ENCODE measurements around the gene TNXB.
"Not testable (repeated sequence)": the region's sequence is repeated elsewhere in the genome, so short reads cannot be mapped to it uniquely, and the experiment has no call there.

TNXB gene

DNA sequence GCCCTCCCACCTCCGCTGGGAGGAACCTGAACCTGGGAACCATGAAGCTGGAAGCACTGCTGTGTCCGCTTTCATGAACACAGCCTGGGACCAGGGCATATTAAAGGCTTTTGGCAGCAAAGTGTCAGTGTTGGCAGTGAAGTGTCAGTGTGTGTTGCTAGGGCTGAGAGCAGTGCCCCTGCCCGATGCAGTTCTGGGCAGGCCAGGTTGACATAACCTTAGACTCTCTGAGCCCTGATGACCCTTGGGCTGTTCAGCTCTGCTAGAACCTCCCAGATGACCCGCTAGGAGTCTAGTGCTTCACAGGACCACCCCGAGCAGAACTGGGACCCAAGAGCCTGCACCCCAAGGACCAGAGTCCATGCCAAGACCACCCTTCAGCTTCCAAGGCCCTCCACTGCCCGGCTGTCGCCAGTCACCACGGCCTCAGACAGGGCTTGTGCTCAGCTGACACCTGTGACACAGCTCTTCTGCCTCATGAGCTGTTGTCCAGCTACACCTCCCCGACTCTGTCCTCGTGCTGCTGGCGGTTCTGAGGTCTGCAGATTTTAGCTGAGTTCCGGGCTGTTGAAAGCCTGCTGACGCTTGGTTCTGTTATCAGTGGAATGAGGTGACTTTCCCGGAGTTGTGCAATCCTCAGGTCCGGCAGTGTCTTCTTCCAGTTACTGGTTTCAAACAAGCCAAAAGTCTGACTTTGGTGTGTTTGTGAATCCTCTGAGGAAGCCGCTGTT is 73.7 kb downstream of the TNXB start:
- not testable (repeated sequence) for H3K36me3 ChIP-seq (ENCODE audit: insufficient read depth, low read length); DNase-seq (ENCODE audit: low read depth, low spot score); H3K27ac ChIP-seq; H3K4me3 ChIP-seq; H3K9ac ChIP-seq (ENCODE audit: insufficient read length); H3K9me3 ChIP-seq (ENCODE audit: low read depth, low read length)

DNA sequence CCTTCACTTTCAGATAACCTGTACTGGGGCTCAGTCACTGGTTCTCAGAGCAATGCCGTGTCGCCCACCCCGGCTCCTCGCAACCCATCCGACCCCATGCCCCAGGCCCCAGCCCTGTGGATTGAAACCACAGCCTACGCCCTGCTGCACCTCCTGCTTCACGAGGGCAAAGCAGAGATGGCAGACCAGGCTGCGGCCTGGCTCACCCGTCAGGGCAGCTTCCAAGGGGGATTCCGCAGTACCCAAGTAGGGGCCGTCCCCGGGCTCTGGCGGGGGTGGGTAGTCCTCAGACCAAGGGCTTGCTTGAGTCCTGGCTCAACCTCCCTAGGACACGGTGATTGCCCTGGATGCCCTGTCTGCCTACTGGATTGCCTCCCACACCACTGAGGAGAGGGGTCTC is 79.6 kb downstream of the TNXB start:
- H3K9me3 ChIP-seq (ENCODE audit: low read depth, low read length); H3K27ac ChIP-seq; H3K4me3 ChIP-seq; DNase-seq (ENCODE audit: low read depth, low spot score); H3K36me3 ChIP-seq (ENCODE audit: insufficient read depth, low read length); H3K9ac ChIP-seq (ENCODE audit: insufficient read length): not testable (repeated sequence)

DNA sequence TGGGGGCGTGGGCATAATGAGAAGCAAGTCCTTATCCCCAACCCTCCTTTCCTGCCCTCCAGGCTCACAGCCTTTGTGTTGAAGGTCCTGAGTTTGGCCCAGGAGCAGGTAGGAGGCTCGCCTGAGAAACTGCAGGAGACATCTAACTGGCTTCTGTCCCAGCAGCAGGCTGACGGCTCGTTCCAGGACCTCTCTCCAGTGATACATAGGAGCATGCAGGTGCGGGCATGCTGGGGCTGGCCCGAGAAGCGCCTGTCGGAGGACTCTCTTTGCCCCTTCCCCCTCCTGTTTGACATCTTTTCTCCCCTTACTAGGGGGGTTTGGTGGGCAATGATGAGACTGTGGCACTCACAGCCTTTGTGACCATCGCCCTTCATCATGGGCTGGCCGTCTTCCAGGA is 80.5 kb downstream of the TNXB start:
- H3K9me3 ChIP-seq (ENCODE audit: low read depth, low read length) = not testable (repeated sequence)

DNA sequence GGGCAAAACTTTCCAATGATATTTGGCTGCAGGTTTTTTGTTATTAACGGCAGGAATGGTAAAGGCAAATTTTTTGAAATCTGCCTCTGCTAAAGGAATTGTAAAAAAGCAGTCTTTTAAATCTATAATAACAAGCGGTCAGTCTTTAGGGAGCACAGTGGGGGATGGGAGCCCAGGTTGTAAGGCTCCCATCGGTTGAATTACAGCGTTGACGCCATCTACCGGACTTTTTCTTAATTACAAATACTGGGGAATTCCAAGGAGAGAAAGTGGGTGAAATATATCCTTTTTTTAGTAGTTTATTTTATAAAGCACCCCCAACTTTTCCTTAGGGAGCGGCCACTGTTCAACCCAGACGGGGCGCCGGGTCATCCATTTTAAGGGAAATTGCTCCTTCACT is 87.0 kb downstream of the TNXB start:
- not testable (repeated sequence) for H3K4me3 ChIP-seq; H3K27ac ChIP-seq; DNase-seq (ENCODE audit: low read depth, low spot score); H3K9ac ChIP-seq (ENCODE audit: insufficient read length); H3K36me3 ChIP-seq (ENCODE audit: insufficient read depth, low read length); H3K9me3 ChIP-seq (ENCODE audit: low read depth, low read length)

More for the DNA sequence above, 80.5 kb downstream of the TNXB start:
- DNase-seq (ENCODE audit: low read depth, low spot score); H3K4me3 ChIP-seq; H3K36me3 ChIP-seq (ENCODE audit: insufficient read depth, low read length); H3K27ac ChIP-seq; H3K9ac ChIP-seq (ENCODE audit: insufficient read length): not testable (repeated sequence)

DNA sequence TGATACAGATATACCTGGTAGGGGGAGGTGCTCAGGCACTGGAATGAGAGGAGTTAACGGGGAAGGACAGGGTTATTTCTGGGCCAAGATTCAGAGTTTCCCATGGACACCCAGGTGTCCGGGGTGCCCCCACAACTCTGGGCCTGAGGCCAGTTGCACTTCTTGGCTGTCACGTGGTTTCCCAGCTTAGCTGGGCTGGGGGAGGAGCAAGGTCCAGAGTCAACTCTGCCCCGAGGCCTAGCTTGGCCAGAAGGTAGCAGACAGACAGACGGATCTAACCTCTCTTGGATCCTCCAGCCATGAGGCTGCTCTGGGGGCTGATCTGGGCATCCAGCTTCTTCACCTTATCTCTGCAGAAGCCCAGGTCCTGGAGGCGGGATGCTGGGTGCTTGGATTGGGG is 94.6 kb downstream of the TNXB start, which contains the start of gene C4B:
TSS of gene C4B (plus strand) at position 249 of the 400 bp plus-strand sequence. CDS start at position 300, 51 bp downstream.
- not testable (repeated sequence) for H3K9ac ChIP-seq (ENCODE audit: insufficient read length); H3K4me3 ChIP-seq; DNase-seq (ENCODE audit: low read depth, low spot score); H3K9me3 ChIP-seq (ENCODE audit: low read depth, low read length); H3K27ac ChIP-seq; H3K36me3 ChIP-seq (ENCODE audit: insufficient read depth, low read length)

DNA sequence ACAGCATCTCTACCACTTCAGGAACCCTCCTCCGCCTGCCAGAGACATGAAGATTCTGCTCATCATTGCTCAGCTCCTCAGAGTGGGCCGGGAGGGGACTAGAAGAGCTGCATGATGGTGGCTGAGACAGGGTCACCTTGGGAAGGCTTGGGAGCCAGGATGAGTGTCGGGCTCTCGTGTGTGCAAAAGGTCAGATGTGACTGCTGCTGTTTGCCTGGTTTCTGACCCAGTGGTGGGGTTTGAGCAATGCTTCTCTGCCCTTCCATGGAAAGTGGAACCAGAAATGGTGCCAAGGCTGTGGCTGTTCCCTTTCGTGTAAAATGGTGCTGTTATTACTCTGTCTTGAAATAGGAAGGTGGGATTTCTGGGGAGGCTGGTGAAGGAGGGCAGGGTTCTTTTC is 95.4 kb downstream of the TNXB start:
- H3K9ac ChIP-seq (ENCODE audit: insufficient read length); H3K36me3 ChIP-seq (ENCODE audit: insufficient read depth, low read length); H3K27ac ChIP-seq; H3K4me3 ChIP-seq; DNase-seq (ENCODE audit: low read depth, low spot score); H3K9me3 ChIP-seq (ENCODE audit: low read depth, low read length): not testable (repeated sequence)

DNA sequence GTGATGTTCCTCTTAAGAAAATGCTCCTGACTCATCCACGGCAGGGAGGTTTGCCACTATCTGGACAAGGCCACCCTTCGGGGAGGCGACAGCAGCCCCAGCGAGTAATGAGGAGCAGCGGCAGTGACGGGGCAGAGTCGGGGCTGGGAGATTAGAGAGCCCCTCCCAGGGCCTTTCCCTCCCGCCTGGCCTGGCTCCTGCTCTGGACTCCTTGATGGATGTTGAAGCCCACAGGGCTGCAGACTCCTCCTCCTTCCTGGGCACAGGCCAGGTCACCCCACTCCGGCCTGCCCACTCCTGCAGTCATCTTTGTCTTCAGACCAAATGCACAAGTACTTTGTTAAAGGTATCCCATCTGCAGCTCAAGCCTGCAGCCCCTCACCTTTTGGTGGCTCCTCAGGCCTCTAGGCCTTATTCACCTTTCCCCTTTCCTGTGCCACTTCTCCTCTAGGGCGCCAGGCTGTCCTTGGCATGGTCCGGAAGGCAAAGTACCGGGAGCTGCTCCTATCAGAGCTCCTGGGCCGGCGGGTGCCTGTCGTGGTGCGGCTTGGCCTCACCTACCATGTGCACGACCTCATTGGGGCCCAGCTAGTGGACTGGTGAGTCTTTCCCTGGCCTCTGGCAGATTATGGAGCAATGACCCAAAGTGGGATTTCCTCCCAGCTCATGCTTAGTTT is 96.1 kb downstream of the TNXB start:
- H3K9me3 ChIP-seq (ENCODE audit: low read depth, low read length); H3K36me3 ChIP-seq (ENCODE audit: insufficient read depth, low read length); H3K9ac ChIP-seq (ENCODE audit: insufficient read length); H3K4me3 ChIP-seq; DNase-seq (ENCODE audit: low read depth, low spot score); H3K27ac ChIP-seq: not testable (repeated sequence)

DNA sequence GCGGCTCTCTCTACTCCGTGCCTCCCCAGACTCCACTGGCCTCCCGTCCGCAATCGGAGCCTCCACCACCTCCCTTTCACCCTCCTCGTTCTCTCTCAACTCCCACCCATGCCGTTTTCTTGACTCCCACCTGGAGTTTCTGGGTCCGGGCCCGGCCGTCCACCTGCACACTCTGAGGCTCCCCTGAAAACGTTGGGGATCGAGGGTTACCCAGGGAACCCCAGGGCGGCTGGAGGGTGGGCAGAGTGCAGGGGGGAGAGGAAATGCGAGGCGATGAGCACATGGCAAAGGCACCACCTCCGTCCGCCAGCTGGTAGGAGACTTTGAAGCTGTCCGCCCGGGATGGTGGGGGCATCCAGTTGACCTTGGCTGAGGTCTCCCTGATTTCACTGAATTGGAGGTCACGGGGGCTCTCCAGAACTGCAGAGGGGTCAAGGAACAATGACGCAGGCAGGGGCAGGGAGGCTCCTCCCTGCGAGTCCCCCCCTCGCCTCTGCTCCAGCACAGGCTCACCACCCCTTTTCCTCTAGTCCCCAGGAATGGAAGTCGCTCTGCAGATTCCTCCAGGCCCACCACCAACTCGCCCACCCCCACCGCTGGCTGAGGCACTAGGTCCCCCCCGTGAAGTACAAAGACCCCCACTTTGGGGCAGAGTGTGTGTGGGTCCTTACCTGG is 98.1 kb downstream of the TNXB start:
- not testable (repeated sequence) for H3K27ac ChIP-seq; H3K4me3 ChIP-seq; DNase-seq (ENCODE audit: low read depth, low spot score); H3K9ac ChIP-seq (ENCODE audit: insufficient read length); H3K36me3 ChIP-seq (ENCODE audit: insufficient read depth, low read length); H3K9me3 ChIP-seq (ENCODE audit: low read depth, low read length)

DNA sequence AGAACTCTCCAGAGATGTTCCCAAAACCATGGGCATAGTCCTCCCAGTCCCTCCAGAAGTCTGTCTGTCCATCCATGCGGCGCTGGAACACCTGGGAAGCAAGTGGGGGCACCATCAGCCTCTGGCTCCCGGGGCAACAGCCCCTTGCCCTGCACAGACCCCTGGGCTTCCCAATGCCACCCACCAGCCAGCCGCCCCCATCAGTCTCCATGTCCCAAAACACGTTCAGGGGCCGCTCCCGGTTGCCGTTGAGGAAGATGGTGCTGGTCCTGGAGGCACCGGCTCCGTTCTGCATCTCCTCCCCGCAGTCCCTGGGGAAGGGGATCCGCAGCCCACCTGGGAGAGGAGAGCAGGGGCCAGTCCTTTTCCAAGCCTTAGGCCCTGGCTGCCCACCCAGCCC is 99.6 kb downstream of the TNXB start:
- H3K9ac ChIP-seq (ENCODE audit: insufficient read length); H3K9me3 ChIP-seq (ENCODE audit: low read depth, low read length); H3K4me3 ChIP-seq; DNase-seq (ENCODE audit: low read depth, low spot score); H3K27ac ChIP-seq; H3K36me3 ChIP-seq (ENCODE audit: insufficient read depth, low read length): not testable (repeated sequence)

DNA sequence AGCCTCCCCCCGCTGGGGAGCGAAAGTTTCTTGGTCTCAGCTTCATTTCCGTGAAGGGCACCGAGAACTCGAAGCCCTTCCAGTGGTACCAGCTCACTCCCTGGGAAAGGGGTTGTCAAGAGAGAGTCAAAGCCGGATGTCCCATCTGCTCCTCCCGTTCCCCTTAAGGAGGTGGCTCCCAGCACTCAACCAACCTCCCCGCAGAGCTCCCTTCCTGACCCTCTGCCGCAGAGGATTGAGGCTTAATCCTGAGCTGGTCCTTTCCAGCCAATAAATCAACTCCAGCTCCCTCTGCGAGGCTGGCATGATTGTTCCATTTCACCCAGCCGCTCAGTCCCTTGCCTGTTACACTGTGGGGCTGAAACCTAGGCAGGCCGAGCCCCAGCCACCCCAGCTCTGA is 100.5 kb downstream of the TNXB start:
- not testable (repeated sequence) for H3K9ac ChIP-seq (ENCODE audit: insufficient read length); H3K36me3 ChIP-seq (ENCODE audit: insufficient read depth, low read length); DNase-seq (ENCODE audit: low read depth, low spot score); H3K27ac ChIP-seq; H3K9me3 ChIP-seq (ENCODE audit: low read depth, low read length); H3K4me3 ChIP-seq

DNA sequence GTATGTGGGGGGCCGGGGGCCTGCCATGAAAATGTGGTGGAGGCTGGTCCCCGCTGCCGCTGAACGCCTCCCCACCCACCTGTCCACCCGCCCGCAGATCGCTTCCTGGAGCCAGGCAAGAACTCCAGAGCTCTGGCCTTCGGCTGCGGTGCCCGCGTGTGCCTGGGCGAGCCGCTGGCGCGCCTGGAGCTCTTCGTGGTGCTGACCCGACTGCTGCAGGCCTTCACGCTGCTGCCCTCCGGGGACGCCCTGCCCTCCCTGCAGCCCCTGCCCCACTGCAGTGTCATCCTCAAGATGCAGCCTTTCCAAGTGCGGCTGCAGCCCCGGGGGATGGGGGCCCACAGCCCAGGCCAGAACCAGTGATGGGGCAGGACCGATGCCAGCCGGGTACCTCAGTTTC is 101.1 kb downstream of the TNXB start:
- H3K4me3 ChIP-seq; H3K9ac ChIP-seq (ENCODE audit: insufficient read length); H3K27ac ChIP-seq; DNase-seq (ENCODE audit: low read depth, low spot score); H3K9me3 ChIP-seq (ENCODE audit: low read depth, low read length); H3K36me3 ChIP-seq (ENCODE audit: insufficient read depth, low read length): not testable (repeated sequence)

DNA sequence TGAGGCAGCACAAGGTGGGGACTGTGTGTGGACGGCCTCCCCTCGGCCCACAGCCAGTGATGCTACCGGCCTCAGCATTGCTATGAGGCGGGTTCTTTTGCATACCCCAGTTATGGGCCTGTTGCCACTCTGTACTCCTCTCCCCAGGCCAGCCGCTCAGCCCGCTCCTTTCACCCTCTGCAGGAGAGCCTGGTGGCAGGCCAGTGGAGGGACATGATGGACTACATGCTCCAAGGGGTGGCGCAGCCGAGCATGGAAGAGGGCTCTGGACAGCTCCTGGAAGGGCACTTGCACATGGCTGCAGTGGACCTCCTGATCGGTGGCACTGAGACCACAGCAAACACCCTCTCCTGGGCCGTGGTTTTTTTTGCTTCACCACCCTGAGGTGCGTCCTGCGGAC is 102.1 kb downstream of the TNXB start:
- H3K9me3 ChIP-seq (ENCODE audit: low read depth, low read length); H3K36me3 ChIP-seq (ENCODE audit: insufficient read depth, low read length); H3K27ac ChIP-seq; DNase-seq (ENCODE audit: low read depth, low spot score); H3K4me3 ChIP-seq; H3K9ac ChIP-seq (ENCODE audit: insufficient read length): not testable (repeated sequence)

DNA sequence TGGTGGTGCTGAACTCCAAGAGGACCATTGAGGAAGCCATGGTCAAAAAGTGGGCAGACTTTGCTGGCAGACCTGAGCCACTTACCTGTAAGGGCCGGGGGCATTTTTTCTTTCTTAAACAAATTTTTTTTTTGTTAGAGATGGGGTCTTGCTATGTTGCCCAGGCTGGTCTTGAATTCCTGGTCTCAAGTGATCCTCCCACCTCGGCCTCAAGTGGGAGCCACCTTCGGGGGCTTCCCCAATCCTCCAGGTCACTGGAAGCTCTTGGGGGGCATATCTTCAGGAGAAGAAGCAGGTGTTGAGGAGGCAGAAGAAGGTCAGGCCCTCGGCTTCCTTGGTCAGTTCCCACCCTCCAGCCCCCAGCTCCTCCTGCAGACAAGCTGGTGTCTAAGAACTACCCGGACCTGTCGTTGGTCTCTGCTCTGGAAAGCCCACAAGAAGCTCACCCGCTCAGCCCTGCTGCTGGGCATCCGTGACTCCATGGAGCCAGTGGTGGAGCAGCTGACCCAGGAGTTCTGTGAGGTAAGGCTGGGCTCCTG is 103.1 kb downstream of the TNXB start:
- not testable (repeated sequence) for H3K4me3 ChIP-seq; H3K9me3 ChIP-seq (ENCODE audit: low read depth, low read length); H3K9ac ChIP-seq (ENCODE audit: insufficient read length); DNase-seq (ENCODE audit: low read depth, low spot score); H3K36me3 ChIP-seq (ENCODE audit: insufficient read depth, low read length); H3K27ac ChIP-seq

DNA sequence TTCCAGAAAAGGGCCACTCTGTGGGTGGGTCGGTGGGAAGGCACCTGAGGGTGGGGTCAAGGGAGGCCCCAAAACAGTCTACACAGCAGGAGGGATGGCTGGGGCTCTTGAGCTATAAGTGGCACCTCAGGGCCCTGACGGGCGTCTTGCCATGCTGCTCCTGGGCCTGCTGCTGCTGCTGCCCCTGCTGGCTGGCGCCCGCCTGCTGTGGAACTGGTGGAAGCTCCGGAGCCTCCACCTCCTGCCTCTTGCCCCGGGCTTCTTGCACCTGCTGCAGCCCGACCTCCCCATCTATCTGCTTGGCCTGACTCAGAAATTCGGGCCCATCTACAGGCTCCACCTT is 103.6 kb downstream of the TNXB start:
- not testable (repeated sequence) for H3K9me3 ChIP-seq (ENCODE audit: low read depth, low read length); H3K36me3 ChIP-seq (ENCODE audit: insufficient read depth, low read length); H3K27ac ChIP-seq; DNase-seq (ENCODE audit: low read depth, low spot score); H3K4me3 ChIP-seq; H3K9ac ChIP-seq (ENCODE audit: insufficient read length)

Data from SK-N-MC (cell line).